HG02943 (cell line): ENCODE measurements around the gene RNF220.

Experiments used
- ATAC-seq: cut with Tn5 transposase; IDR thresholded peaks from one replicate; pipeline ENCODE4 v1.9.1; 2021; ENCODE audit warnings: mild to moderate bottlenecking, low read depth, moderate library complexity; ENCODE audit not compliant: unreplicated experiment

The RNF220 gene

GRCh38 chr1:44624268-44624901, 219.3 kb downstream of the RNF220 start:
- ATAC-seq: no peak

- no peak for ATAC-seq
These were observed 220.3 kb downstream of the RNF220 start for GRCh38 chr1:44625348-44625747.

DNA sequence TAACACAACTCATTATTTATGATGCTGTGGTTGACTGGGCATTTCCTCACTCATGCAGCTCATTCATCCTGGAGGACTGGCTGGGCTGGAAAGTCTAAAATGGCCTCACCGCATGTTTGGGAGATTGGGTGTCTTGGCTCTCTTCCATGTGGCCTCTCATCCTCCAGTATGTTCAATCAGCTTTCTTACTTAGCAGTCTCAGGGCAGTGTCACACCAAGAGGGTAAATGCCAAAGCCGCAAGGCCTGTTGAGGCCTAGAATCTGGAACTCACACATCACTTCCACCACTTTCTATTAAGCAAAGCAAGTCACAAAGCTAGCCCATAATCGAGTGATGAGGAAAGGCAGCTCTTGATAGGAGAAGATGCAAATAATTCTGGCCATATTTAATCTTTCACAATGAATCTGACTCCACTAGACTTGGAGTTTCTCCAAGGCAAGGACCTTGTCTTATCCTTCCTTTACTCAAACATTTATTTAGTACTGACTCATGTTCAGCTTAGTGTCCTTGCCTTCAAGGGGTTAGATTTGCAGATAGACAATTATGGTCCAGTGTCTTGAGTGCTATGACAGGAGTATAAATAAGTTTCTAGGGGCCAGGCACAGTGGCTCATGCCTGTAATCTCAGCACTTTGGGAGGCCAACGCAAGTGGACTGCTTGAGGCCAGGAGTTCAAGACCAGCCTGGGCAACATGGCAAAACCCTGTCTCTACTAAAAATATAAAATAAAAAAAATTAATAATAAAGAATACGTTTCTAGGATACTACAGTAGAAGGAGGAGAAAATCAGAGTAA, 224.1 kb downstream of the RNF220 start:
- ATAC-seq: no peak

DNA sequence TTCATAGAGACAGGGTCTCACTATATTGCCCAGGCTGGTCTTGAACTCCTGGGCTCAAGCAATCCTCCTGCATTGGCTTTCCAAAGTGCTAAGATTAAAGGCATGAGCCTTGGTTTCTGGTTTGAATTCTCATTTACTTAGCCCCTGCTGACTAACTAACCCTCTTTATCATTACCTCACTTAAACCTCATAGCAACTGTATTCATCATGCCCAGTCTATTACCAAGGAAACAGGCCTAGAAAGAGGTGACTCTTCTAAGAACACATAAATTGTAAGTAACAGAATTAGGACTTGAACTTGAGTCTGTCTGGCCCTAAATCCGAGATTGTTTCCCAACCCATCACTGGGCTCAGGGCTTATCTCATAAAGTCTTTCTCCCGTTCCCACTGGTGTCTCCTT, 225.1 kb downstream of the RNF220 start:
- ATAC-seq: no peak

DNA sequence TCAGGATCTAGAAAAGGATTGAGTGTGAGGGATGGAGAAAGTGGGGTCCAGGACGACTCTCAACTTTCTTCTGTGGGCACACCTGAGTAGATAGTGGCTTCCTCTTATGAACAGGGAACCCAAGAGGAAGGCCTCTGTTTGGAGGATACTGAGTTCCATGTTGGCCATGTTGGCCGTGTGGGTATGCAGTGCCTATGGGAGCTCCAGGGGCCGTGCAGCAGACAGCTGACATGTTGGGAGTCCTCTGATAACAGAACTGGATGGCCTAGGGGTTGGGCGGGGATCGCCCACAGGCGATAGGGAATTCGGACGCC, 226.2 kb downstream of the RNF220 start:
- no peak for ATAC-seq

GRCh38 chr1:44631647-44632539, 226.8 kb downstream of the RNF220 start:
- ATAC-seq: peak; percentile 57

GRCh38 chr1:44632598-44632997, 227.5 kb downstream of the RNF220 start:
- ATAC-seq: no peak

DNA sequence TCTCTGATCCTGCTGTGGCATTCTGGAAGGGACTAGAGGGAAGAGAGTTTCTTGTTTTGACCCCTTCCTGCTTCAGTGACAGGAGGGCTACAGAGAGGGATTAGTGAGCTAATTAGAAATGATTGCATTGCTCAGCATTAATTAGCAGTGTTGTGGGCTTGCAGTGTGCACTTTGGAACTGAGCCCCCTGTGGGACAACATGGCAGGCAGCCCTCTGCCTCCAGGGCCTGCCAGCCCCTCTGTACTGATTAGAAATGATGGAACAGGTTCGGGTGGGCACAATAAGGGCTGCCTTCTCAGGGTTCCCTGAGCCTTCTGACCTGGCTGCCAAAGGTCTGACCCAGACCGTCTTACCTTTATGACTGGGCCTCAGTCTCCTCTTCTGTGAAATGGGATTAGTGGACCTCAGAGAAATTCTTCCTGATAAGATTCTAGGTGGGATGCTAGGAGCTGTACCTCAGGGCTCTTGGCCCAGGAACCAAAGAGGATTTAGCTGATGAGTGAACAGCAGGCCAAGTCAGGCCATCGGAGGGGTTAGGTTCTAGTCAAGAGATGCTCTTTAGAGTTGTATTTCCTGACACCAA, 229.6 kb downstream of the RNF220 start:
- ATAC-seq: no peak

GRCh38 chr1:44635439-44635838, 230.4 kb downstream of the RNF220 start:
- ATAC-seq: no peak

- no peak for ATAC-seq
These were observed 231.1 kb downstream of the RNF220 start for GRCh38 chr1:44636083-44636687.

DNA sequence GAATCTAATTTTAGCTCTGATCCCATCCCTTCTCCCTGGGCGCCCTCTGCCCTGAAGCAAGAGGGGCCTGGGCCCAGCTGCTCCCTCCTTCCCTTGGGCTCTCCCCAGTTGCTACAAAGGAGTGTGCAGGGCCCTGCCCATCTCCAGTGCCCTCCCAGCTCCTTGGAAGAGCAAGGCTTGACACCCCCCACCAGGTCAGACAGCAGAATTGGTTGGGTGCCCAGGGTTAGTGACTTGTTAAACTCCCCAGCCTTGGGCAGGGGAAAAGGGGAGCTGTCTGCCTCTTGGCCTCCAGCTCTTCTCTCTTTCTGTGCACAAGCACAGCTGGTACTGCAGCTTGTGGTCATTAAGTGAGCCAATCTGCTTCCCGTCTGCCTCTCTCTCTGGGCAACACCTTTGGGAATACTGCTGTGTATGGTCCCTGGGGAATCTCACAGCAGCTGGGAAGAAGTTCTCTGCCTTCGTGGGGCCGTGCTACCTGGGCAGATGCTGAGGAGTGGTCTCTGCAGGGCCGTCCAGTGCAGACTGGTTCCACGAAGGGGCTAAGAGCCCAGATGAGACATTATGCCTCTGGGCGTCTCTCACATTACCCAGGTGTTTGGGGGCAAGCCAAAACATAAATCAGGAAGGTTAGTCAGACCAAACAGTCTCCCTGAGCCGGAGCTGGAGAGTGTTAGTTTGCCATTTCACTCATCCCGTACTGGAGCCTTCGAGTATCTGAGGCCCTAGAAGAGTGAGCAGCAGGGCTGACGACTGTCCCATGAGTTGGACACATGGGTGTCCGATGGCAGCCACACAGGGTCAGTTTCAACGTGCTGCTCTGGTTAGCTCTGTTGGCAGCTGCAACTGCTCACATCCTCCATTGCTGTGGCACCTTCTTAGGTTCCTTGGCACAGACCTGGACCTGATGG, 231.9 kb downstream of the RNF220 start:
- ATAC-seq: no peak

GRCh38 chr1:44637702-44638411, 232.8 kb downstream of the RNF220 start:
- no peak for ATAC-seq

- ATAC-seq: no peak
These were observed 235.3 kb downstream of the RNF220 start for GRCh38 chr1:44640200-44640853.

- ATAC-seq: no peak
These were observed 236.4 kb downstream of the RNF220 start for GRCh38 chr1:44641126-44642102.

GRCh38 chr1:44642255-44642654, 237.2 kb downstream of the RNF220 start:
- no peak for ATAC-seq

DNA sequence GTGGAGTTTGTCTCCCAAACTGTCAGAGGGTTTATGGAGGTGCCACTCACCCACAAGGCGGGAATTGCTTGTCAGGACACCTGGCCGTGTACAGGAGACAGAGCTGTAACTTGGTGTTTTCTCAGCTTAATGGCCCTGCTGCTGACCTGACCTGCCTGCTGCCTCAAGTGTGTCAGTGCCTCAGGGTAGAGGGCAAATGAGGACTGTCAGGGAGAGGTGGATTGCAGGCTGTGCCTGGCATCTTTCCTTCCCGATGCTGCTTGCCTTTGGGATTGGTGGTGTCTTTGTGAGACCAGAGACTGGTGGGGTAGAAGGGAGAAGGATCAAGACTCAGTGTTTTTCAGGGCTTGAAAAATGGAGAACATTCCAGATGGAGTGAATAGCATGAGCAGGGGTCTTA, 237.9 kb downstream of the RNF220 start:
- no peak for ATAC-seq

- no peak for ATAC-seq
These were observed 238.8 kb downstream of the RNF220 start for GRCh38 chr1:44643721-44644334.
